MCF 10A (cell line): ENCODE measurements around the gene TRIM67. TPM values are rescaled to one million over a fixed set of nuclear protein-coding genes. Genes with fewer than 3 reads are reported as not detected.

Experiments used
- BruUV-seq: library from RNA; stranded (reverse); fragments of 400-500 nt; replicated peaks from 2 replicates; lab custom pipeline; 2021; lab: Mats Ljungman, UMichigan
- CTCF ChIA-PET: fragments of 300-600 bp; sonication (Branson Sonifier 250); formaldehyde crosslinking; extraction: SDS; loops from one replicate; lab custom pipeline; 2021; ENCODE audit warnings: antibody characterized with exemption, inconsistent platforms; lab: Yijun Ruan, JAX
- POLR2A ChIA-PET: fragments of 300-600, 350-650 bp; sonication (Branson Sonifier 250); formaldehyde crosslinking; extraction: SDS; loops from one replicate; lab custom pipeline; 2020; ENCODE audit warnings: antibody characterized with exemption, inconsistent platforms; lab: Yijun Ruan, JAX
- DNase-seq: peaks from one replicate; pipeline ENCODE4 v3.0.0-alpha.2; 2018; ENCODE audit not compliant: unreplicated experiment
- H3K27ac Mint-ChIP-seq: one replicate; pipeline ENCODE4 v1.8.0; 2022; ENCODE audit warnings: mild to moderate bottlenecking, low read depth, mixed read lengths; ENCODE audit not compliant: unreplicated experiment
- H3K27me3 Mint-ChIP-seq: one replicate; pipeline ENCODE4 v1.8.0; 2022; ENCODE audit warnings: mixed read lengths; ENCODE audit not compliant: insufficient read depth, unreplicated experiment
- H3K36me3 Mint-ChIP-seq: one replicate; pipeline ENCODE4 v1.8.0; 2022; ENCODE audit warnings: mild to moderate bottlenecking, moderate library complexity, mixed read lengths; ENCODE audit not compliant: insufficient read depth, unreplicated experiment
- H3K4me1 Mint-ChIP-seq: one replicate; pipeline ENCODE4 v1.8.0; 2022; ENCODE audit warnings: mixed read lengths; ENCODE audit not compliant: insufficient read depth, unreplicated experiment
- H3K4me3 Mint-ChIP-seq: one replicate; pipeline ENCODE4 v1.8.0; 2022; ENCODE audit warnings: mild to moderate bottlenecking, moderate library complexity, mixed read lengths; ENCODE audit not compliant: unreplicated experiment
- H3K9me3 Mint-ChIP-seq: one replicate; pipeline ENCODE4 v1.8.0; 2022; ENCODE audit warnings: mixed read lengths; ENCODE audit not compliant: unreplicated experiment
- CTCF ChIP-seq: fragments of 200-600 bp; IDR thresholded peaks from one replicate; pipeline ENCODE4 v1.8.0; 2022; ENCODE audit warnings: antibody characterized with exemption, mild to moderate bottlenecking; ENCODE audit not compliant: unreplicated experiment
- intact Hi-C: fragments of 100-400 bp; cut with micrococcal nuclease; formaldehyde crosslinking; loops from 2 replicates; pipeline ENCODE4 v1.14.1; 2022
- total RNA-seq: library from RNA; stranded (reverse); gene quantifications from 2 replicates; pipeline ENCODE4 v1.2.3, GENCODE V29; 2022

TRIM67 gene
- total RNA-seq, 1 experiment from 2014 or later = not detected

GRCh38 chr1:231217056-231217455 is 55.2 kb downstream of the TRIM67 start:
- POLR2A ChIA-PET = interaction anchor here (0.6 to 3.1 kb wide), 10 partner anchors 11 to 238 kb away, joined by 3 to 15 read pairs (median 7); partner anchors contain the start of genes ARV1, FAM89A and TTC13
- TF ChIP-seq CTCF = no peak
- DNase-seq = no peak
- Mint-ChIP-seq H3K4me3 (no peak overlapping the region), H3K4me1 (peaks cover 15% of the 10 kb centered on the region), H3K27me3 (no peaks in the 10 kb centered on the region), H3K9me3 (no peaks in the 10 kb centered on the region), H3K27ac (no peak overlapping the region), H3K36me3 (peaks cover 5% of the 10 kb centered on the region)
- CTCF ChIA-PET = interaction anchor here (0.5 to 1.5 kb wide), 14 partner anchors 9 to 419 kb away, joined by 3 to 7 read pairs (median 3); no protein-coding TSS in a partner anchor
- intact Hi-C loops = no loop called here
- no TSS peak for BruUV-seq

DNA sequence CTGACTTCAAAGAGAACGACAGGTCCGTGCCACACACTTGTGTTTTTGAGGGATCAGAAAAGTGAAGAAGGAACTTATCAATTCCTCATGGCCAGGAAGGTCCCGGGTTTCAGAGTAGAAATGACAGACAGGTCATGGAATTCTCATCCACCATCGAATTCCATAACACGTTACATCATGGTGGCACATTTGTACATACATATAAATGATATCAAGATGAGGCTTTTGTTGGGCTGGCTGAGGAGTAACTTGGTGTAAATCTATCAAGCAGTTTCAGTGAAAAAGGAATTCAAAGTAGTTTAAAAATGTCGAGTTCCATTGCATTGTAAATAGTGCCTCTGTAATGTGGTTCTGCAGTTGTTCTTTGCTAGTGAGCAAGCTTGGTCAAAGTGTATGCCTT is 56.2 kb downstream of the TRIM67 start:
- no peak overlapping the region for H3K4me3 Mint-ChIP-seq
- BruUV-seq = no TSS peak
- intact Hi-C loops = no loop called here
- H3K4me1 Mint-ChIP-seq = peaks cover 15% of the 10 kb centered on the region
- ChIA-PET POLR2A (no interaction called here), CTCF (interaction anchor here (0.6 to 0.7 kb wide), 3 partner anchors 10 to 24 kb away, joined by 3 read pairs; no protein-coding TSS in a partner anchor)
- TF ChIP-seq CTCF = no peak
- H3K27ac Mint-ChIP-seq = no peak overlapping the region
- no peaks in the 10 kb centered on the region for H3K27me3 Mint-ChIP-seq
- no peak for DNase-seq
- peaks cover 13% of the 10 kb centered on the region for H3K36me3 Mint-ChIP-seq
- no peaks in the 10 kb centered on the region for H3K9me3 Mint-ChIP-seq

GRCh38 chr1:231219422-231220401 is 57.9 kb downstream of the TRIM67 start:
- no peak for DNase-seq
- ChIA-PET POLR2A (interaction anchor here (0.5 to 1.2 kb wide), 5 partner anchors 17 to 1590 kb away, joined by 3 to 4 read pairs (median 3); partner anchors contain the start of genes ARV1 and TTC13), CTCF (interaction anchor here (0.8 to 2.0 kb wide), 2 partner anchors 8 to 303 kb away, joined by 3 to 14 read pairs; no protein-coding TSS in a partner anchor)
- Mint-ChIP-seq H3K4me3 (no peak overlapping the region), H3K4me1 (peaks cover 15% of the 10 kb centered on the region), H3K27ac (no peak overlapping the region), H3K36me3 (peaks cover 28% of the 10 kb centered on the region), H3K27me3 (no peaks in the 10 kb centered on the region), H3K9me3 (no peaks in the 10 kb centered on the region)
- intact Hi-C loops = no loop called here
- no peak for TF ChIP-seq CTCF
- no TSS peak for BruUV-seq

DNA sequence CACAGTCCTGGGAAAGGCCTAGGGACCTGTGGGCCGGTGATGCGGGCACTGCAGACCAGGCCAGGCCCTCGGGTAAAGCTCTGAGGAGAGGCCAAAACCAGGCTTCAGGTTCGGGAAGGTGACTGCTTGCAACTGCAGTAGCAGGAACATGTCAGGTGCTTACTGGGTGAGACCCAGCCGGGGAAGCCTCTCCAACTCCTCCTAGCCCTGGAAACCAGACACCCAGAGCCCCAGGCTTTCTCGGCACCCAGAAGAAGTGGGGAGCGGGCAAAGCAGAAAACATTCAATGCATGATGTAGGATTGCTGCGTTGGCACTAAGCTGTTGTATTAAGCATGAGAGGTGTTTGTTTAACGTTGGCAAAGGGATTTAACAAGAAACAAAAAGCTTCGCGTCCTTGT is 58.9 kb downstream of the TRIM67 start:
- CTCF ChIA-PET = interaction anchor here (0.6 to 2.0 kb wide), 5 partner anchors 9 to 762 kb away, joined by 3 to 14 read pairs (median 3); no protein-coding TSS in a partner anchor
- Mint-ChIP-seq H3K4me1 (peaks cover 15% of the 10 kb centered on the region), H3K9me3 (no peaks in the 10 kb centered on the region), H3K36me3 (peaks cover 39% of the 10 kb centered on the region), H3K4me3 (no peak overlapping the region), H3K27me3 (no peaks in the 10 kb centered on the region), H3K27ac (no peak overlapping the region)
- POLR2A ChIA-PET = interaction anchor here (0.5 to 1.2 kb wide), 3 partner anchors 11 to 1674 kb away, joined by 3 to 4 read pairs (median 3); no protein-coding TSS in a partner anchor
- no TSS peak for BruUV-seq
- no peak for TF ChIP-seq CTCF
- no peak for DNase-seq
- intact Hi-C loops = no loop called here
